A673 (cell line): Measurements from ENCODE around the gene SPTAN1. TPM values are rescaled to one million over a fixed set of nuclear protein-coding genes. Genes with fewer than 3 reads are reported as not detected.

Source experiments
- BruUV-seq: library from RNA; stranded (reverse); fragments of 400-500 nt; replicated peaks from 2 replicates; lab custom pipeline; 2021; lab: Mats Ljungman, UMichigan
- CTCF ChIA-PET: fragments of 300-600 bp; sonication (Branson Sonifier 250); formaldehyde crosslinking; loops from one replicate; lab custom pipeline; 2022; ENCODE audit warnings: antibody characterized with exemption; lab: Charles Lee
- POLR2A ChIA-PET: fragments of 300-600 bp; sonication (Branson Sonifier 250); formaldehyde crosslinking; loops from one replicate; lab custom pipeline; 2022; ENCODE audit warnings: antibody characterized with exemption; ENCODE audit not compliant: low non-redundant PET; lab: Charles Lee
- DNase-seq: peaks from one replicate; pipeline ENCODE4 v3.0.0-alpha.2; 2015; ENCODE audit warnings: low spot score
- H3K27ac ChIP-seq: fragments of 200-600 bp; sonication (generic); 2 replicates; pipeline ENCODE4 v1.5.1; 2016; ENCODE audit warnings: mixed run types, low read depth, mild to moderate bottlenecking, mixed read lengths, antibody characterized with exemption, low read length; ENCODE audit not compliant: poor library complexity, severe bottlenecking
- H3K27me3 ChIP-seq: fragments of 200-600 bp; sonication (generic); replicated peaks from 2 replicates; pipeline ENCODE4 v1.6.1; 2017; ENCODE audit warnings: mixed run types, low read depth, mild to moderate bottlenecking, mixed read lengths, antibody characterized with exemption, low read length; ENCODE audit not compliant: insufficient read depth, poor library complexity
- H3K36me3 ChIP-seq: fragments of 200-600 bp; sonication (generic); 2 replicates; pipeline ENCODE4 v1.6.1; 2016; ENCODE audit warnings: mixed run types, mild to moderate bottlenecking, mixed read lengths, antibody characterized with exemption, low read length; ENCODE audit not compliant: insufficient read depth, poor library complexity, severe bottlenecking
- H3K4me1 ChIP-seq: fragments of 200-600 bp; sonication (generic); 2 replicates; pipeline ENCODE4 v1.6.1; 2017; ENCODE audit warnings: mixed run types, mild to moderate bottlenecking, mixed read lengths, antibody characterized with exemption, low read length; ENCODE audit not compliant: insufficient read depth, poor library complexity, severe bottlenecking
- H3K4me3 ChIP-seq: fragments of 200-600 bp; sonication (generic); 2 replicates; pipeline ENCODE4 v1.5.1; 2016; ENCODE audit warnings: low read depth, mixed run types, mild to moderate bottlenecking, mixed read lengths, low read length; ENCODE audit not compliant: poor library complexity, severe bottlenecking
- H3K9me3 ChIP-seq: fragments of 200-600 bp; sonication (generic); 2 replicates; pipeline ENCODE4 v1.6.1; 2016; ENCODE audit warnings: mixed run types, low read depth, mild to moderate bottlenecking, mixed read lengths, antibody characterized with exemption, low read length; ENCODE audit not compliant: poor library complexity, severe bottlenecking
- CTCF ChIP-seq: fragments of 300-800, 200-600 bp; sonication (generic); conservative IDR thresholded peaks from 2 replicates; pipeline ENCODE4 v1.5.1; 2017; ENCODE audit warnings: low read depth, mild to moderate bottlenecking, antibody characterized with exemption, low read length, moderate library complexity, mixed read lengths
- EZH2 ChIP-seq: fragments of 200-600 bp; sonication (generic); IDR thresholded peaks from 2 replicates; pipeline ENCODE4 v1.6.1; 2017; ENCODE audit warnings: borderline replicate concordance, low read depth, mild to moderate bottlenecking, mixed read lengths, antibody characterized with exemption, low read length; ENCODE audit not compliant: poor library complexity, severe bottlenecking
- intact Hi-C: fragments of 100-400 bp; cut with micrococcal nuclease; formaldehyde crosslinking; loops from one replicate; pipeline ENCODE4 v1.10.0; 2022; ENCODE audit not compliant: unreplicated experiment
- total RNA-seq: library from RNA; stranded (reverse); gene quantifications from 2 replicates; pipeline ENCODE4 v1.2.3, GENCODE V29; 2021

Gene SPTAN1
- total RNA-seq, 1 experiment from 2014 or later = 262 TPM

- H3K4me1 ChIP-seq = no peaks in the 10 kb centered on the region
- CTCF ChIA-PET = no interaction called here
- POLR2A ChIA-PET = no interaction called here
- no peak overlapping the region for H3K27ac ChIP-seq
- BruUV-seq = no TSS peak
- H3K4me3 ChIP-seq = no peak overlapping the region
- no peaks in the 10 kb centered on the region for H3K27me3 ChIP-seq
- DNase-seq = no peak
- intact Hi-C loops = no loop called here
- no peaks in the 10 kb centered on the region for H3K9me3 ChIP-seq
- H3K36me3 ChIP-seq = peaks cover 85% of the 10 kb centered on the region
- TF ChIP-seq CTCF (no peak), EZH2 (no peak)
Observed at GRCh38 chr9:128628471-128629048, 76.2 kb downstream of the SPTAN1 start.

GRCh38 chr9:128629136-128629535, 76.7 kb downstream of the SPTAN1 start:
- intact Hi-C loops = no loop called here
- Histone ChIP-seq H3K4me3 (no peak overlapping the region), H3K9me3 (no peaks in the 10 kb centered on the region), H3K4me1 (no peaks in the 10 kb centered on the region), H3K27ac (no peak overlapping the region), H3K36me3 (peaks cover 89% of the 10 kb centered on the region), H3K27me3 (no peaks in the 10 kb centered on the region)
- no TSS peak for BruUV-seq
- no peak for DNase-seq
- TF ChIP-seq EZH2 (no peak), CTCF (no peak)
- ChIA-PET CTCF (no interaction called here), POLR2A (no interaction called here)

GRCh38 chr9:128629852-128630545, 77.6 kb downstream of the SPTAN1 start:
- Histone ChIP-seq H3K27ac (no peak overlapping the region), H3K4me3 (no peak overlapping the region), H3K27me3 (no peaks in the 10 kb centered on the region), H3K4me1 (no peaks in the 10 kb centered on the region), H3K9me3 (no peaks in the 10 kb centered on the region), H3K36me3 (peaks cover 88% of the 10 kb centered on the region)
- no TSS peak for BruUV-seq
- ChIA-PET CTCF (no interaction called here), POLR2A (no interaction called here)
- no peak for DNase-seq
- TF ChIP-seq EZH2 (no peak), CTCF (no peak)
- intact Hi-C loops = no loop called here
